ENCODE measurements around the gene OTOS.

DNA sequence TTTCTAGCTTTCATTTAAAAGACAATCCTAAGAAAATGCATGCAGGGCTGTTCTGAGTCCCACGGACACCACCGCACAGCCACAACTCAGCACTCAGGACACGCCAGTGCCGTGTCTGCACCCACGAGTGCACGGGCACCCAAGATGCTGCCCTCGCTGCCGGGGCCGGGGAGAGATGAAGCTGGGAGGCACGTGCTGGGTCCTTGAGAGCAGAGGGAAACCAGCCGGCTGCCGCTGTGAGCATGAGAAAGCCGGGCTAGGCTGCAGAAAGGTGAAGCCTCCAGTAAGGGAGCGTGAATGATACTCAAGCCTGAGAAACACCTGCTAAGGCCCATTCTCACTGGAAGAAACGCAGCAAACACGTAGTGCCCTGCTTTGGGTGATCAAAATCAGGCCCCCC, 9.2 kb downstream of the OTOS start:
- no peak for TF ChIP-seq CTCF (IDR thresholded peaks at IDR 0.05)
- no peak for TF ChIP-seq POLR2A (IDR thresholded peaks at IDR 0.05)
